HL-60 (cell line): ENCODE results near the gene RIBC2.

Experiments
- DNase-seq, 2 experiments: peaks; one replicate each; pipeline ENCODE4 v3.0.0-alpha.2; 2010 to 2020; ENCODE audit warnings: low read depth in 1 of 2, low spot score in 1 of 2
- H3K27ac ChIP-seq: fragments of 250-450 bp; sonication (Bioruptor Pico); replicated peaks from 2 replicates; pipeline ENCODE4 v1.5.1; 2020; ENCODE audit warnings: mild to moderate bottlenecking, moderate library complexity
- H3K27me3 ChIP-seq: fragments of 250-450 bp; sonication (Bioruptor Pico); 2 replicates; pipeline ENCODE4 v1.5.1; 2021; ENCODE audit warnings: mild to moderate bottlenecking, moderate library complexity; ENCODE audit not compliant: insufficient read depth, poor library complexity, severe bottlenecking
- H3K4me3 ChIP-seq: replicated peaks from 2 replicates; pipeline ENCODE4 v1.5.1; 2011; ENCODE audit warnings: mild to moderate bottlenecking, control low read depth, low read length; ENCODE audit not compliant: insufficient read depth
- GABPA ChIP-seq: IDR thresholded peaks from 2 replicates; pipeline ENCODE4 v1.6.1; 2012; ENCODE audit warnings: low read depth
- POLR2AphosphoS5 ChIP-seq: IDR thresholded peaks from 2 replicates; pipeline ENCODE4 v1.6.1; 2012; ENCODE audit warnings: low read depth
- SPI1 ChIP-seq: IDR thresholded peaks from 2 replicates; pipeline ENCODE4 v1.6.1; 2012; ENCODE audit warnings: low read depth, mild to moderate bottlenecking, borderline replicate concordance
- TF ChIP-seq, protein P1 (sequence below): IDR thresholded peaks from 2 replicates; pipeline ENCODE4 v1.6.1; 2012; ENCODE audit warnings: low read depth; ENCODE audit not compliant: insufficient replicate concordance
- TF ChIP-seq, protein P2 (sequence below): IDR thresholded peaks from one replicate; pipeline ENCODE4 v1.5.1; 2011; ENCODE audit warnings: low read length, control low read depth, inconsistent platforms; ENCODE audit not compliant: insufficient read depth

Gene RIBC2

GRCh38 chr22:45418770-45419138 is 5.3 kb downstream of the RIBC2 start:
- Histone ChIP-seq H3K27me3 (no peaks in the 10 kb centered on the region), H3K4me3 (no peak overlapping the region), H3K27ac (no peak overlapping the region)
- DNase-seq: no peak
- TF ChIP-seq, protein P1, sequence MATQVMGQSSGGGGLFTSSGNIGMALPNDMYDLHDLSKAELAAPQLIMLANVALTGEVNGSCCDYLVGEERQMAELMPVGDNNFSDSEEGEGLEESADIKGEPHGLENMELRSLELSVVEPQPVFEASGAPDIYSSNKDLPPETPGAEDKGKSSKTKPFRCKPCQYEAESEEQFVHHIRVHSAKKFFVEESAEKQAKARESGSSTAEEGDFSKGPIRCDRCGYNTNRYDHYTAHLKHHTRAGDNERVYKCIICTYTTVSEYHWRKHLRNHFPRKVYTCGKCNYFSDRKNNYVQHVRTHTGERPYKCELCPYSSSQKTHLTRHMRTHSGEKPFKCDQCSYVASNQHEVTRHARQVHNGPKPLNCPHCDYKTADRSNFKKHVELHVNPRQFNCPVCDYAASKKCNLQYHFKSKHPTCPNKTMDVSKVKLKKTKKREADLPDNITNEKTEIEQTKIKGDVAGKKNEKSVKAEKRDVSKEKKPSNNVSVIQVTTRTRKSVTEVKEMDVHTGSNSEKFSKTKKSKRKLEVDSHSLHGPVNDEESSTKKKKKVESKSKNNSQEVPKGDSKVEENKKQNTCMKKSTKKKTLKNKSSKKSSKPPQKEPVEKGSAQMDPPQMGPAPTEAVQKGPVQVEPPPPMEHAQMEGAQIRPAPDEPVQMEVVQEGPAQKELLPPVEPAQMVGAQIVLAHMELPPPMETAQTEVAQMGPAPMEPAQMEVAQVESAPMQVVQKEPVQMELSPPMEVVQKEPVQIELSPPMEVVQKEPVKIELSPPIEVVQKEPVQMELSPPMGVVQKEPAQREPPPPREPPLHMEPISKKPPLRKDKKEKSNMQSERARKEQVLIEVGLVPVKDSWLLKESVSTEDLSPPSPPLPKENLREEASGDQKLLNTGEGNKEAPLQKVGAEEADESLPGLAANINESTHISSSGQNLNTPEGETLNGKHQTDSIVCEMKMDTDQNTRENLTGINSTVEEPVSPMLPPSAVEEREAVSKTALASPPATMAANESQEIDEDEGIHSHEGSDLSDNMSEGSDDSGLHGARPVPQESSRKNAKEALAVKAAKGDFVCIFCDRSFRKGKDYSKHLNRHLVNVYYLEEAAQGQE: no peak
- TF ChIP-seq SPI1: no peak
- TF ChIP-seq GABPA: no peak
- TF ChIP-seq POLR2AphosphoS5: no peak
- TF ChIP-seq, protein P2, sequence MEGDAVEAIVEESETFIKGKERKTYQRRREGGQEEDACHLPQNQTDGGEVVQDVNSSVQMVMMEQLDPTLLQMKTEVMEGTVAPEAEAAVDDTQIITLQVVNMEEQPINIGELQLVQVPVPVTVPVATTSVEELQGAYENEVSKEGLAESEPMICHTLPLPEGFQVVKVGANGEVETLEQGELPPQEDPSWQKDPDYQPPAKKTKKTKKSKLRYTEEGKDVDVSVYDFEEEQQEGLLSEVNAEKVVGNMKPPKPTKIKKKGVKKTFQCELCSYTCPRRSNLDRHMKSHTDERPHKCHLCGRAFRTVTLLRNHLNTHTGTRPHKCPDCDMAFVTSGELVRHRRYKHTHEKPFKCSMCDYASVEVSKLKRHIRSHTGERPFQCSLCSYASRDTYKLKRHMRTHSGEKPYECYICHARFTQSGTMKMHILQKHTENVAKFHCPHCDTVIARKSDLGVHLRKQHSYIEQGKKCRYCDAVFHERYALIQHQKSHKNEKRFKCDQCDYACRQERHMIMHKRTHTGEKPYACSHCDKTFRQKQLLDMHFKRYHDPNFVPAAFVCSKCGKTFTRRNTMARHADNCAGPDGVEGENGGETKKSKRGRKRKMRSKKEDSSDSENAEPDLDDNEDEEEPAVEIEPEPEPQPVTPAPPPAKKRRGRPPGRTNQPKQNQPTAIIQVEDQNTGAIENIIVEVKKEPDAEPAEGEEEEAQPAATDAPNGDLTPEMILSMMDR: no peak

DNA sequence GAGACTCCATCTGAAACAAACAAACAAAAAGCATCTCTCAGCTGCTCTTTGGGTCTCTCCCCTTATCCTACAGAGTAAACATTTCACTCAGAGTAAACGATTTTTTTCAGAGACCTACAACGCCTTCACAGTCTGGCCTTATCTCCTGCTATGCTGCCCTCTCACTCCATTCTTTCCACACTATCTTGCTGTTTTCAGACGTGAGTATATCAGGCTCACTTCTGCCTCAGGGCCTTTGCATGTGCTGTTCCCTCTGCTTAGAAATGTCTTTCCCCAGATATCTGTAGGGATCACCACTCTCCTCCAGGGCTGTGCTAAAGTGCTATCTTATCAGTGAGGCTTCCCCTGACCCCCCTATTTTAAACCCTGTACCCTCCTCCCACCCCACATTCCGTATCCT is 6.5 kb downstream of the RIBC2 start:
- H3K27me3 ChIP-seq: no peaks in the 10 kb centered on the region
- H3K4me3 ChIP-seq: no peak overlapping the region
- TF ChIP-seq, protein P2: no peak
- TF ChIP-seq SPI1: no peak
- TF ChIP-seq GABPA: no peak
- no peak for TF ChIP-seq POLR2AphosphoS5
- TF ChIP-seq, protein P1: no peak
- H3K27ac ChIP-seq: no peak overlapping the region
- DNase-seq: no peak

- H3K27ac ChIP-seq: no peak overlapping the region
- DNase-seq: no peak
- H3K4me3 ChIP-seq: no peak overlapping the region
- H3K27me3 ChIP-seq: no peaks in the 10 kb centered on the region
- no peak for TF ChIP-seq SPI1
- TF ChIP-seq POLR2AphosphoS5: no peak
- TF ChIP-seq, protein P2: no peak
- TF ChIP-seq GABPA: no peak
- TF ChIP-seq, protein P1: no peak
Measured at GRCh38 chr22:45420539-45420938, 7.0 kb downstream of the RIBC2 start.
